H9 (cell line): ENCODE results near the gene OAS3. TPM values are rescaled to one million over a fixed set of nuclear protein-coding genes. Genes with fewer than 3 reads are reported as not detected.

Experiments used
- DNase-seq: peaks from one replicate; pipeline ENCODE4 v3.0.0-alpha.2; 2017
- H2AFZ ChIP-seq: one replicate; pipeline ENCODE4 v1.6.1; 2013; ENCODE audit warnings: mild to moderate bottlenecking, low read length, control low read depth, moderate library complexity
- H2AK5ac ChIP-seq: 2 replicates; pipeline ENCODE4 v1.6.1; 2013; ENCODE audit warnings: low read length, control low read depth, mixed read lengths; ENCODE audit not compliant: insufficient read length
- H2BK120ac ChIP-seq: one replicate; pipeline ENCODE4 v1.6.1; 2013; ENCODE audit warnings: low read depth, mild to moderate bottlenecking, low read length, control low read depth, inconsistent platforms; ENCODE audit not compliant: poor library complexity, severe bottlenecking
- H2BK12ac ChIP-seq: 2 replicates; pipeline ENCODE4 v1.6.1; 2013; ENCODE audit warnings: low read length, control low read depth, mixed read lengths, low read depth; ENCODE audit not compliant: insufficient read length
- H2BK15ac ChIP-seq: 2 replicates; pipeline ENCODE4 v1.6.1; 2013; ENCODE audit warnings: low read depth, low read length, control low read depth
- H2BK20ac ChIP-seq: one replicate; pipeline ENCODE4 v1.6.1; 2013; ENCODE audit warnings: low read depth, mild to moderate bottlenecking, low read length, control low read depth, inconsistent platforms; ENCODE audit not compliant: poor library complexity, severe bottlenecking
- H2BK5ac ChIP-seq: 2 replicates; pipeline ENCODE4 v1.6.1; 2013; ENCODE audit warnings: low read length, control low read depth, mixed read lengths; ENCODE audit not compliant: insufficient read length
- H3K14ac ChIP-seq: 2 replicates; pipeline ENCODE4 v1.6.1; 2013; ENCODE audit warnings: low read length, control low read depth; ENCODE audit not compliant: insufficient read depth
- H3K18ac ChIP-seq: 2 replicates; pipeline ENCODE4 v1.6.1; 2013; ENCODE audit warnings: low read depth, mild to moderate bottlenecking, mixed read lengths, low read length, control low read depth; ENCODE audit not compliant: insufficient read length
- H3K23ac ChIP-seq: 2 replicates; pipeline ENCODE4 v1.6.1; 2013; ENCODE audit warnings: low read length, control low read depth, mixed read lengths, low read depth; ENCODE audit not compliant: insufficient read length
- H3K23me2 ChIP-seq: 2 replicates; pipeline ENCODE4 v1.6.1; 2013; ENCODE audit warnings: low read depth, mild to moderate bottlenecking, mixed read lengths, low read length, control low read depth; ENCODE audit not compliant: insufficient read length, poor library complexity, severe bottlenecking
- H3K27ac ChIP-seq: 2 replicates; pipeline ENCODE4 v1.5.1; 2013; ENCODE audit warnings: low read length, control low read depth, mixed read lengths, low read depth; ENCODE audit not compliant: insufficient read length
- H3K27me3 ChIP-seq: 2 replicates; pipeline ENCODE4 v1.6.1; 2013; ENCODE audit warnings: low read length, control low read depth, inconsistent platforms; ENCODE audit not compliant: insufficient read depth
- H3K4ac ChIP-seq: 2 replicates; pipeline ENCODE4 v1.6.1; 2013; ENCODE audit warnings: low read depth, mild to moderate bottlenecking, control low read depth, inconsistent platforms, low read length, moderate library complexity
- H3K4me1 ChIP-seq: 2 replicates; pipeline ENCODE4 v1.6.1; 2013; ENCODE audit warnings: low read length, control low read depth, inconsistent platforms; ENCODE audit not compliant: insufficient read depth
- H3K4me2 ChIP-seq: 2 replicates; pipeline ENCODE4 v1.6.1; 2013; ENCODE audit warnings: low read length, control low read depth, mixed read lengths; ENCODE audit not compliant: insufficient read length, insufficient read depth
- H3K56ac ChIP-seq: 2 replicates; pipeline ENCODE4 v1.6.1; 2013; ENCODE audit warnings: low read depth, mild to moderate bottlenecking, mixed read lengths, low read length, control low read depth; ENCODE audit not compliant: insufficient read length
- H3K79me1 ChIP-seq: 2 replicates; pipeline ENCODE4 v1.6.1; 2013; ENCODE audit warnings: low read depth, mild to moderate bottlenecking, moderate library complexity, low read length, control low read depth, inconsistent platforms; ENCODE audit not compliant: insufficient read depth, poor library complexity, severe bottlenecking
- H3K79me2 ChIP-seq: 2 replicates; pipeline ENCODE4 v1.6.1; 2013; ENCODE audit warnings: low read length, control low read depth, inconsistent platforms; ENCODE audit not compliant: insufficient read depth
- H3K9ac ChIP-seq: 2 replicates; pipeline ENCODE4 v1.6.1; 2013; ENCODE audit warnings: low read length, control low read depth, mixed read lengths; ENCODE audit not compliant: insufficient read length; ENCODE audit errors: extremely low read depth
- H3K9me3 ChIP-seq: one replicate; pipeline ENCODE4 v1.6.1; 2013; ENCODE audit warnings: low read depth, low read length, inconsistent platforms; ENCODE audit not compliant: control insufficient read depth
- H3T11ph ChIP-seq: one replicate; pipeline ENCODE4 v1.6.1; 2013; ENCODE audit warnings: mild to moderate bottlenecking, low read length, control low read depth, inconsistent platforms
- H4K20me1 ChIP-seq: one replicate; pipeline ENCODE4 v1.6.1; 2013; ENCODE audit not compliant: control insufficient read depth, insufficient read length, insufficient read depth
- H4K5ac ChIP-seq: 2 replicates; pipeline ENCODE4 v1.6.1; 2013; ENCODE audit warnings: low read depth, mild to moderate bottlenecking, mixed read lengths, low read length, control low read depth; ENCODE audit not compliant: insufficient read length
- H4K8ac ChIP-seq: replicated peaks from 2 replicates; pipeline ENCODE4 v1.6.1; 2013; ENCODE audit warnings: low read length, control low read depth, mixed read lengths, low read depth; ENCODE audit not compliant: insufficient read length
- H4K91ac ChIP-seq: 2 replicates; pipeline ENCODE4 v1.6.1; 2013; ENCODE audit warnings: low read depth, mild to moderate bottlenecking, moderate library complexity, mixed read lengths, low read length, control low read depth; ENCODE audit not compliant: insufficient read length
- H3K27ac Mint-ChIP-seq, 3 experiments: 2 replicates in 2 of 3; 3 replicates in 1 of 3; pipeline ENCODE4 v1.8.0; 2020 to 2021; ENCODE audit warnings: mixed read lengths in 3 of 3, mild to moderate bottlenecking in 1 of 3, moderate library complexity in 1 of 3
- H3K27me3 Mint-ChIP-seq: 2 replicates; pipeline ENCODE4 v1.8.0; 2021; ENCODE audit warnings: low read depth, mild to moderate bottlenecking, moderate library complexity, mixed read lengths
- H3K36me3 Mint-ChIP-seq, 3 experiments: 2 replicates in 2 of 3; 3 replicates in 1 of 3; pipeline ENCODE4 v1.8.0; 2020 to 2021; ENCODE audit warnings: low read depth in 3 of 3, mixed read lengths in 3 of 3; ENCODE audit not compliant: insufficient read depth in 1 of 3
- H3K4me1 Mint-ChIP-seq, 2 experiments: 2 replicates each; pipeline ENCODE4 v1.8.0; 2020; ENCODE audit warnings: mixed read lengths in 2 of 2
- H3K4me3 Mint-ChIP-seq, 2 experiments: 2 replicates in 1 of 2; 3 replicates in 1 of 2; pipeline ENCODE4 v1.8.0; 2020 to 2021; ENCODE audit warnings: mild to moderate bottlenecking in 2 of 2, mixed read lengths in 2 of 2, moderate library complexity in 1 of 2
- H3K9me3 Mint-ChIP-seq, 2 experiments: 2 replicates in 1 of 2; 3 replicates in 1 of 2; pipeline ENCODE4 v1.8.0; 2020; ENCODE audit warnings: mild to moderate bottlenecking in 2 of 2, mixed read lengths in 2 of 2, moderate library complexity in 1 of 2
- CTCF ChIP-seq: fragments of 200-600 bp; sonication (generic); conservative IDR thresholded peaks from 3 replicates; pipeline ENCODE4 v1.8.0; 2021; ENCODE audit warnings: antibody characterized with exemption, mild to moderate bottlenecking
- WGBS: extraction: QIAGEN DNeasy Blood & Tissue Kit; methylation state at CpG from one replicate; pipeline ENCODE4 v1.1.7; 2013; ENCODE audit warnings: missing lambda C conversion rate, low lambda C conversion rate, mixed read lengths; ENCODE audit not compliant: insufficient read length; ENCODE audit errors: extremely low coverage; 5-methylcytosine and 5-hydroxymethylcytosine counted together
- total RNA-seq: library from RNA; stranded (reverse); gene quantifications from 2 replicates; pipeline ENCODE4 v1.2.1, GENCODE V29; 2021

The OAS3 gene
- total RNA-seq, 1 experiment from 2014 or later = 0.81 TPM

- no peak for TF ChIP-seq CTCF
- H2BK12ac ChIP-seq = no peak overlapping the region
- no peak overlapping the region for H3T11ph ChIP-seq
- Mint-ChIP-seq H3K4me1 (peaks cover 4% of the 10 kb centered on the region in 2 experiments; a peak in 2 of 4 replicates), H3K4me3 (no peak overlapping the region), H3K27me3 (no peaks in the 10 kb centered on the region; the same call in 1 of the 2 replicates), H3K27ac (no peak overlapping the region), H3K9me3 (no peaks in the 10 kb centered on the region), H3K36me3 (no peaks in the 10 kb centered on the region)
- H3K4ac ChIP-seq = no peak overlapping the region
- no peak overlapping the region for H4K5ac ChIP-seq
- H4K20me1 ChIP-seq = no peaks in the 10 kb centered on the region
- WGBS = no CpG with 5 or more reads among the region's 14 CpGs
- H3K27me3 ChIP-seq = no peaks in the 10 kb centered on the region
- no peak overlapping the region for H3K4me2 ChIP-seq
- no peak overlapping the region for H3K18ac ChIP-seq
- no peak overlapping the region for H3K27ac ChIP-seq
- no peak overlapping the region for H2BK5ac ChIP-seq
- no peaks in the 10 kb centered on the region for H3K9me3 ChIP-seq
- no peak overlapping the region for H2BK15ac ChIP-seq
- no peak for DNase-seq
- H3K79me1 ChIP-seq = no peaks in the 10 kb centered on the region
- H3K23me2 ChIP-seq = no peaks in the 10 kb centered on the region
- H2AK5ac ChIP-seq = no peak overlapping the region
- H3K23ac ChIP-seq = no peak overlapping the region
- H2AFZ ChIP-seq = no peak overlapping the region
- H3K14ac ChIP-seq = no peak overlapping the region
- H3K4me1 ChIP-seq = no peaks in the 10 kb centered on the region
- no peak overlapping the region for H3K9ac ChIP-seq
- H2BK120ac ChIP-seq = no peak overlapping the region
- no peak overlapping the region for H2BK20ac ChIP-seq
- no peak overlapping the region for H3K56ac ChIP-seq
- no peak overlapping the region for H4K91ac ChIP-seq
- no peaks in the 10 kb centered on the region for H3K79me2 ChIP-seq
- H4K8ac ChIP-seq = no peak overlapping the region
These were observed 8.1 kb downstream of the OAS3 start for GRCh38 chr12:112946236-112947000.
